Gastroesophageal sphincter (tissue), 3 donors: Measurements from ENCODE around the gene FAM163A.

Experiments used
- CTCF ChIP-seq, 4 experiments: fragments of 200-600 bp in 2 of 4; fragments of 450-650 bp in 2 of 4; sonication (generic) in 1 of 4; IDR thresholded peaks; one replicate each; pipeline ENCODE4 v1.5.1; 2017 to 2019; ENCODE audit warnings: antibody characterized with exemption in 4 of 4, mild to moderate bottlenecking in 2 of 4, moderate library complexity in 2 of 4
- POLR2AphosphoS5 ChIP-seq: sonication (generic); formaldehyde crosslinking; IDR thresholded peaks from one replicate; pipeline ENCODE4 v1.6.1; 2017; ENCODE audit warnings: antibody characterized with exemption

GRCh38 chr1:179794669-179795068 lies 51.6 kb downstream of the FAM163A start:
- no peak for TF ChIP-seq CTCF (IDR thresholded peaks at IDR 0.05)
- no peak for TF ChIP-seq POLR2AphosphoS5
